ENCODE measurements around the gene MTMR8.
"Not testable (repeated sequence)": the region's sequence is repeated elsewhere in the genome, so short reads cannot be mapped to it uniquely, and the experiment has no call there.

The MTMR8 gene

DNA sequence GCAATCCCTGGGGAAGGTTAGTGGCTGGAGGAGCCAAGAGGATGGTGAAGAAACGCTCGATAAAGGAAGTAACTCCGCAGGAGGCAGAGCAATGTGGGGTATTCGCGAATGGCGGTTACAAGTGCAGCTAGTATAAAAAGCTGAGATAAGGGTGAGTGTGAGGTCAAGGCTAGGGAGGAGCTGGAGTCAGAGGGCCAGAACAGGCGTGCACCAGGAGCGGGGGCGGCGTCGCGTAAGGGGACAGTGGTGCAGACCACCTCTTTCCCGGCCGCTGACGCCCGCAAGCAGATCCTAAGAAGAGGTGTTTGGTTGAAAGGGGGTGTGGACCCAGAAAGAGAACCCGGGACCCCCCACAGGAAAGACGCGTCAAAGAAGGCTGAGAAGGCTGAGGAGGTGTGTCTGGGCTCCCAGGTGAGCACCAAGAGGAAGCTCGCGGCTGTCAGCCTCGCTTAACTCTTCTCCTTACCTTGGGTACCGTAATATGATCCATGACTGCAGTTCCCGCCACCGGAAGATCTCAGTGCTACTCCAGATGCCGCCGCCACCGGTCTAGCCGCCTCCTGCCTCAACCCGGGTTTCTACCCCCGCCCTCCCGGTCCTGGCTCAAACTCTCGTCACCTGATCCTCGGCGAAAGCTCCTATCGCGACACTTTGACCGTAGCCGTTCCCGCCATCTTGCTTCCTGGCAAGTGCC lies at the start of gene MTMR8:
Gene MTMR8 (minus strand): TSS at position 579 of the 694 bp plus-strand sequence. CDS start 89 bp downstream, at position 490.
- TF ChIP-seq, protein P1, sequence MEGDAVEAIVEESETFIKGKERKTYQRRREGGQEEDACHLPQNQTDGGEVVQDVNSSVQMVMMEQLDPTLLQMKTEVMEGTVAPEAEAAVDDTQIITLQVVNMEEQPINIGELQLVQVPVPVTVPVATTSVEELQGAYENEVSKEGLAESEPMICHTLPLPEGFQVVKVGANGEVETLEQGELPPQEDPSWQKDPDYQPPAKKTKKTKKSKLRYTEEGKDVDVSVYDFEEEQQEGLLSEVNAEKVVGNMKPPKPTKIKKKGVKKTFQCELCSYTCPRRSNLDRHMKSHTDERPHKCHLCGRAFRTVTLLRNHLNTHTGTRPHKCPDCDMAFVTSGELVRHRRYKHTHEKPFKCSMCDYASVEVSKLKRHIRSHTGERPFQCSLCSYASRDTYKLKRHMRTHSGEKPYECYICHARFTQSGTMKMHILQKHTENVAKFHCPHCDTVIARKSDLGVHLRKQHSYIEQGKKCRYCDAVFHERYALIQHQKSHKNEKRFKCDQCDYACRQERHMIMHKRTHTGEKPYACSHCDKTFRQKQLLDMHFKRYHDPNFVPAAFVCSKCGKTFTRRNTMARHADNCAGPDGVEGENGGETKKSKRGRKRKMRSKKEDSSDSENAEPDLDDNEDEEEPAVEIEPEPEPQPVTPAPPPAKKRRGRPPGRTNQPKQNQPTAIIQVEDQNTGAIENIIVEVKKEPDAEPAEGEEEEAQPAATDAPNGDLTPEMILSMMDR (IDR thresholded peaks at IDR 0.05; ENCODE audit: low read depth, low read length, missing control alignments), result no peak
- DNase-seq (ENCODE audit: low read depth), result peak; percentile 37
- peak within 1 kb of the TSS; percentile 90 for H3K4me3 ChIP-seq (ENCODE audit: low read depth, low read length)

DNA sequence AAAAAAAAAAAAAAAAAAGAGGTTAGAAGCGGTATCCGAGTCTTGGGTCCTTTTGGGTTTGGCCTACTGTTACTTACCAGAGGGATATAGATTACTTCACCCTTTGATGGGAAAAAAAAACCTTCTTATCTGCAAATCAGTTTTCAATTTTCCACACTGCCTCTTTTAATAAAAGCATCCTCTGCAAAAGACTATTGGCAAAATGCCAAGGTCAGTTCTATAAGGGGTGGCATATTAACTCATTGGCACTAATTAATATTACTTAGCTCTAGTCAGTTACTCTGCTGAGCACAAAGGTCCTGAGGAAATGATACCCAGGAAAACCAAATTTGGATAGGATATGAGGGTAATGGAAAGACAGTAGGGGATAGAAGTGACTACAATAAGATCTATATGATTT lies 44.3 kb upstream of the MTMR8 start:
- H3K4me3 ChIP-seq (ENCODE audit: low read depth, low read length), result no peak overlapping the region
- no peak for DNase-seq (ENCODE audit: low read depth)
- TF ChIP-seq, protein P1 (IDR thresholded peaks at IDR 0.05; ENCODE audit: low read depth, low read length, missing control alignments), result no peak

DNA sequence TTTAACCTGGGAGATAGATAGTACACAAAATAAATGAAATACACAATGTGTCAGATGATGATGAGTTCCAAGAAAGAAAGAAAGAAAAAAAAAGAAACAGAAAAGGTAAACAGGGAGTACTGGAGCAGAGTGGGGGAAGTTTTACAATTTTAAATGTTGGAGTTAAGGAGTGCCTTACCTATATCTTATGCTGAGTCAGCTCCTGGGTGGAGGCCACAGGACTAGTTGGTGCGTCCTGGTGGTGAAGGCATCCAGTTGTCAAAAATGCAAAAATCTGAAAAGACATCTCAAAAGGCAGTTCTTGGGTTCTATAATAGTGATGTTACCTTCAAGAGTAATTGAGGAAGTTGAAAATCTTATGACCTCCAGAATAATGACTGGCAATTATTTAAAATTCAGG lies 42.4 kb upstream of the MTMR8 start:
- DNase-seq (ENCODE audit: low read depth), result no peak
- no peak overlapping the region for H3K4me3 ChIP-seq (ENCODE audit: low read depth, low read length)
- TF ChIP-seq, protein P1 (IDR thresholded peaks at IDR 0.05; ENCODE audit: low read depth, low read length, missing control alignments), result no peak

DNA sequence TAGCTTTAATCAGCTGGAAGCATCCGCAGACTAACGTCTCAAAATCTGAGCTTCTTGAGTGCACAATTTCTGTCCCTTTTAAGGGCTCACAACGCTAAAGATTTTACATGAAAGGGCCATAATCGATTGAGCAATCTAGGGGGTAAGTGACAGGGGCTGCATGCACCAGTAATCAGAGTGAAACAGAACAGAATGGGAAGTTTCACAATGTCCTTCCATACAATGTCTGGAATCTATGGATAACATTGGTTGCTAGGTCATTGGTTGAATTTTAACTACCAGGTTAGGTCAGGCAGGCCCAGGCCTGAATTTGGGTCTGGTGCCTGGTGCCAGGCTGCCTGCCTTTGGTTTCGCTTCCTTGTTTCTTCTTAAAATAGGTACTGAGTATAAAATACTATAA lies 42.0 kb upstream of the MTMR8 start:
- DNase-seq (ENCODE audit: low read depth), result no peak
- TF ChIP-seq, protein P1 (IDR thresholded peaks at IDR 0.05; ENCODE audit: low read depth, low read length, missing control alignments), result no peak
- no peak overlapping the region for H3K4me3 ChIP-seq (ENCODE audit: low read depth, low read length)

DNA sequence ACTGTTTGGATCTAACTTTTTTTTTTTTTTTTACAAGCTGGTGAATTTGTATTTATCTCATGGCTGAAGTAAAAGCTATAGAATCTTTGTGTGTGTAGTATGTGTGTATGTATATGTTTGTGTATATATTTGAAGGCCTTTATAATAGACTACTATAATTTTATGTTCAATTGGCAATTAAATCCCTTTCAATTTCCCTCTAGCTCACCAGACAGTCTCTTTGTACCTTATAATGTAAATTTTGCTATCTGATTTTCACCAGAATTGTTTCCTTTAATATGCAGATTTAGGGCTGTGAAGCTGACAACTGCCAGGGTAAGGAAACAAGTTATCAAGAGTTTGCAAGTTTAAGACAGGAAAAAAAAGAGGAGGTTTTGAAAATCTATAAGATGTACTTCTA lies 33.1 kb upstream of the MTMR8 start:
- no peak overlapping the region for H3K4me3 ChIP-seq (ENCODE audit: low read depth, low read length)
- TF ChIP-seq, protein P1 (IDR thresholded peaks at IDR 0.05; ENCODE audit: low read depth, low read length, missing control alignments), result no peak
- DNase-seq (ENCODE audit: low read depth), result no peak

DNA sequence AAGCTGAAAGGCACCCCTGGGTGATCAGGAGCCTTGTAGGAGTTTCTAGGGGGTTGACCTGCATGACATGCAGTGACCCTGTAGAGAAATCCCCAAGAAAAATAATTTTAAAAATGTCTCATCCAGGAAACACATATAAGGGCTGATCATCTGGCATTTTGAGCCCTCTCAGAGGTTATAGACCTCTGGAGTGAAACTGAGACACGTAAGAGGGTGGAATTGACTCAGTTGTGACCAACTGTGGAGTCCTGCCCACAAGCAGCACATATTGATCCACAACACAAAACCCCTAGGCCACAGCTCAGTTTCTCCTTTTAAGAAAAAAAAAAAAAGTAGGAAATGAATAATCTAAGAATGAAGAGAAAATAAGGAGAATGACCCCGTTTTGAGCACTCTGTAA lies 32.5 kb upstream of the MTMR8 start:
- no peak for DNase-seq (ENCODE audit: low read depth)
- TF ChIP-seq, protein P1 (IDR thresholded peaks at IDR 0.05; ENCODE audit: low read depth, low read length, missing control alignments), result no peak
- H3K4me3 ChIP-seq (ENCODE audit: low read depth, low read length), result no peak overlapping the region

DNA sequence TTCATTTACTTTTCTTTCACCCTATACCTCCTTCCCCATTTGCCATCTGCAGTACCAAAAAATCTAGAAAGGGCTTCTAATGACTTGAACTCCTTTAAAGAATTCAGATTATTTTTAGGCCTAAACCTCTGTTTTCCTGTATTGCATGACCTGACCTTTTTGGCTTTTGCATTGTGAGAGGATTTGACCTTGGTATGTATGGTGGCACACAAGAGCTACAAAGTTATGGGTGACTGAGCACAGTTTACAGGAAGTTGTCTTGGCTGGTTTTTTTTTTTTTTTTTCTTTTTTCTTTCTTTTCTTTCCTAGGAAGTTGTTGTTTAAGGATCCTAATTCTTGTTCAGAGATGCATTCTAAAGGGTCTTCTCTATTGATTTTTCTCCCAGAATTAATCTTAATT lies 32.0 kb upstream of the MTMR8 start:
- DNase-seq (ENCODE audit: low read depth), result no peak
- no peak overlapping the region for H3K4me3 ChIP-seq (ENCODE audit: low read depth, low read length)
- TF ChIP-seq, protein P1 (IDR thresholded peaks at IDR 0.05; ENCODE audit: low read depth, low read length, missing control alignments), result no peak

DNA sequence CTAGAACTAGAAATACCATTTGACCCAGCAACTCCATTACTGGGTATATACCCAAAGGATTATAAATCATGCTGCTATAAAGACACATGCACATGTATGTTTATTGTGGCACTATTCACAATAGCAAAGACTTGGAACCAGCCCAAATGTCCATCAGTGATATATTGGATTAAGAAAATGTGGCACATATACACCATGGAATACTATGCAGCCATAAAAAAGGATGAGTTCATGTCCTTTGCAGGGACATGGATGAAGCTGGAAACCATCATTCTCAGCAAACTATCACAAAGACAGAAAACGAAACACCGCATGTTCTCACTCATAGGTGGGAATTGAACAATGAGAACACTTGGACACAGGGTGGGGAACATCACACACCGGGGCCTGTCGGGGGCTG lies 14.5 kb upstream of the MTMR8 start:
- not testable (repeated sequence) for DNase-seq (ENCODE audit: low read depth); H3K4me3 ChIP-seq (ENCODE audit: low read depth, low read length)
